Activated CD8-positive, alpha-beta memory T cell treated with anti-CD3 and anti-CD28 coated beads, Interleukin-2, amount 50 U/mL, for 4 hours (primary cell): ENCODE results near the gene MSANTD2.
A peak's percentile ranks its signal among the peaks of the same experiment; 100 is the strongest.
"Not testable (repeated sequence)": the region's sequence is repeated elsewhere in the genome, so short reads cannot be mapped to it uniquely, and the experiment has no call there.

ENCODE experiments used
- DNase-seq: peaks from one replicate; pipeline ENCODE4 v3.0.0-alpha.2; 2020

The MSANTD2 gene

GRCh38 chr11:124814739-124815138, 14.5 kb upstream of the MSANTD2 start:
- DNase-seq: no peak

GRCh38 chr11:124812876-124813275, 12.7 kb upstream of the MSANTD2 start:
- DNase-seq: no peak

- no peak for DNase-seq
Observed at GRCh38 chr11:124811399-124812125, 11.4 kb upstream of the MSANTD2 start.

- no peak for DNase-seq
Observed at GRCh38 chr11:124807660-124808270, 7.6 kb upstream of the MSANTD2 start.

- DNase-seq: no peak
Observed at GRCh38 chr11:124807201-124807600, 7.0 kb upstream of the MSANTD2 start.

GRCh38 chr11:124804884-124805283, 4.7 kb upstream of the MSANTD2 start:
- no peak for DNase-seq

- no peak for DNase-seq
Observed at GRCh38 chr11:124801636-124802312, 1.6 kb upstream of the MSANTD2 start.

GRCh38 chr11:124801014-124801413, 808 bp upstream of the MSANTD2 start:
- no peak for DNase-seq

- DNase-seq: peak; percentile 41
Observed at GRCh38 chr11:124799348-124800225, 619 bp downstream of the MSANTD2 start.

- no peak for DNase-seq
Observed at GRCh38 chr11:124798991-124799347, 1.2 kb downstream of the MSANTD2 start.

GRCh38 chr11:124796312-124796711, 3.9 kb downstream of the MSANTD2 start:
- no peak for DNase-seq

GRCh38 chr11:124793466-124794278, 6.5 kb downstream of the MSANTD2 start:
- peak; percentile 21 for DNase-seq

GRCh38 chr11:124791626-124792341, 8.4 kb downstream of the MSANTD2 start:
- DNase-seq: no peak

- DNase-seq: no peak
Observed at GRCh38 chr11:124788521-124788920, 11.7 kb downstream of the MSANTD2 start.

- DNase-seq: no peak
Observed at GRCh38 chr11:124784051-124784450, 16.2 kb downstream of the MSANTD2 start.

- no peak for DNase-seq
Observed at GRCh38 chr11:124783002-124783401, 17.2 kb downstream of the MSANTD2 start.

GRCh38 chr11:124779568-124779967, 20.6 kb downstream of the MSANTD2 start:
- no peak for DNase-seq

- DNase-seq: no peak
Observed at GRCh38 chr11:124778281-124778680, 21.9 kb downstream of the MSANTD2 start.

- DNase-seq: no peak
Observed at GRCh38 chr11:124776865-124777645, 23.2 kb downstream of the MSANTD2 start.

GRCh38 chr11:124770959-124771358, 29.2 kb downstream of the MSANTD2 start:
- not testable (repeated sequence) for DNase-seq
